Fibroblast of lung (primary cell): ENCODE measurements around the gene TENT4A. TPM values are rescaled to one million over a fixed set of nuclear protein-coding genes. Genes with fewer than 3 reads are reported as not detected.

Source experiments
- DNase-seq, 2 donors: peaks; one replicate each; pipeline versions ENCODE4 v3.0.0 to v3.0.0-alpha.2; 2010; ENCODE audit warnings: low read depth in 2 of 2
- H2AFZ ChIP-seq: 2 replicates; pipeline ENCODE4 v1.5.1; 2012; ENCODE audit warnings: low read length, control low read depth, inconsistent platforms
- H3K27ac ChIP-seq: 2 replicates; pipeline ENCODE4 v1.5.1; 2011; ENCODE audit warnings: low read length, control low read depth; ENCODE audit not compliant: insufficient read depth
- H3K27me3 ChIP-seq: 2 replicates; pipeline ENCODE4 v1.5.1; 2011; ENCODE audit warnings: mild to moderate bottlenecking, low read length; ENCODE audit not compliant: control insufficient read depth, insufficient read depth
- H3K36me3 ChIP-seq: 2 replicates; pipeline ENCODE4 v1.5.1; 2011; ENCODE audit warnings: low read length; ENCODE audit not compliant: control insufficient read depth, insufficient read depth
- H3K4me1 ChIP-seq: 2 replicates; pipeline ENCODE4 v1.5.1; 2011; ENCODE audit warnings: low read length; ENCODE audit not compliant: control insufficient read depth, insufficient read depth; ENCODE audit errors: extremely low read depth
- H3K4me2 ChIP-seq: 2 replicates; pipeline ENCODE4 v1.5.1; 2011; ENCODE audit warnings: low read length, control low read depth; ENCODE audit not compliant: insufficient read depth; ENCODE audit errors: extremely low read depth
- H3K4me3 ChIP-seq, 4 experiments: fragments of 200-600 bp in 1 of 4; sonication (generic) in 1 of 4; replicated peaks in 1 of 4; 2 replicates each; pipeline ENCODE4 v1.5.1; 2011 to 2016; ENCODE audit warnings: low read length in 4 of 4, low read depth in 3 of 4, mild to moderate bottlenecking in 3 of 4, control low read depth in 2 of 4, inconsistent platforms in 1 of 4, mixed read lengths in 1 of 4; ENCODE audit not compliant: insufficient read depth in 1 of 4; ENCODE audit errors: control extremely low read depth in 1 of 4
- H3K79me2 ChIP-seq: 2 replicates; pipeline ENCODE4 v1.5.1; 2012; ENCODE audit warnings: mild to moderate bottlenecking, low read length, inconsistent platforms; ENCODE audit not compliant: control insufficient read depth, insufficient read depth
- H3K9ac ChIP-seq: 2 replicates; pipeline ENCODE4 v1.5.1; 2011; ENCODE audit warnings: mild to moderate bottlenecking, low read length, control low read depth; ENCODE audit not compliant: insufficient read depth
- H3K9me3 ChIP-seq: 2 replicates; pipeline ENCODE4 v1.5.1; 2012; ENCODE audit warnings: low read depth, low read length; ENCODE audit not compliant: control insufficient read depth, insufficient read depth
- H4K20me1 ChIP-seq: 2 replicates; pipeline ENCODE4 v1.5.1; 2011; ENCODE audit warnings: low read length; ENCODE audit not compliant: control insufficient read depth, insufficient read depth; ENCODE audit errors: extremely low read depth
- EZH2 ChIP-seq: IDR thresholded peaks from 2 replicates; pipeline ENCODE4 v1.5.1; 2012; ENCODE audit warnings: low read length, control low read depth, mild to moderate bottlenecking; ENCODE audit errors: missing control alignments
- polyA plus RNA-seq, 2 donors: library from polyadenylated mRNA; depleted of rRNA in 1 of 2; stranded (reverse) in 1 of 2; unstranded in 1 of 2; fragments of >200 nt; gene quantifications; 2 replicates each; pipeline ENCODE4 v1.2.1, GENCODE V29; 2011 to 2012; ENCODE audit warnings: missing spikeins in 1 of 2
- total RNA-seq: library from RNA; depleted of rRNA; stranded (reverse); fragments of >200 nt; gene quantifications from 2 replicates; pipeline ENCODE4 v1.2.1, GENCODE V29; 2014
- TF ChIP-seq, protein P1 (sequence below), 2 donors: IDR thresholded peaks in 1 of 2; conservative IDR thresholded peaks in 1 of 2; 1 replicate in 1 of 2; 2 replicates in 1 of 2; pipeline ENCODE4 v1.5.1; 2011 to 2012; ENCODE audit warnings: low read length in 2 of 2, control low read depth in 1 of 2, inconsistent platforms in 1 of 2, low read depth in 1 of 2, mild to moderate bottlenecking in 1 of 2

Gene TENT4A
- total and polyA plus RNA-seq, 2 donors (not counting 1 experiment from before 2014, with no cell fraction given), result 3.1 to 10.4 TPM

DNA sequence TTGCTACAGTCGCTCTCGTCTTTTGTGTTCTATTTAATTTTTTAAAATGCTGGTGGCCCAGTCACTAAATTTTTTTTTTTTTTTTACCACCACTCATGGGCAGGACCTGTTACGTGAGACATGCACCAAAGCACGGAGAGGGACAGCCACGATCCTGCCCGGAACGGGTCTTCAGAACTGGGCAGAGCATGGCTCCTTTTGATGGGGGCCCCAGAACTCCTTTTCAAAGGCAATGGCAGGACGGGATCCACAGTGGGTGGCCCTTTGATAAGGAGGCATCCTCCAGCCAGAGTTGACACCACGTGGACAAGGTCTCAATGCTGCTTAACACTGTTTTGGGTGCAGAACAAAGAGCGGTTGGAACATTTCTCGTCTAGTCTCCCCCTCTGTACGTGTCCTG, 50.0 kb downstream of the TENT4A start:
- H3K4me3 ChIP-seq, result no peak overlapping the region
- H2AFZ ChIP-seq, result no peak overlapping the region
- no peaks in the 10 kb centered on the region for H3K27me3 ChIP-seq
- peaks cover 4% of the 10 kb centered on the region for H3K4me1 ChIP-seq
- H3K36me3 ChIP-seq, result peaks cover 3% of the 10 kb centered on the region
- no peak overlapping the region for H3K9ac ChIP-seq
- no peak for DNase-seq
- no peaks in the 10 kb centered on the region for H3K79me2 ChIP-seq
- no peaks in the 10 kb centered on the region for H3K9me3 ChIP-seq
- no peaks in the 10 kb centered on the region for H4K20me1 ChIP-seq
- TF ChIP-seq, protein P1, sequence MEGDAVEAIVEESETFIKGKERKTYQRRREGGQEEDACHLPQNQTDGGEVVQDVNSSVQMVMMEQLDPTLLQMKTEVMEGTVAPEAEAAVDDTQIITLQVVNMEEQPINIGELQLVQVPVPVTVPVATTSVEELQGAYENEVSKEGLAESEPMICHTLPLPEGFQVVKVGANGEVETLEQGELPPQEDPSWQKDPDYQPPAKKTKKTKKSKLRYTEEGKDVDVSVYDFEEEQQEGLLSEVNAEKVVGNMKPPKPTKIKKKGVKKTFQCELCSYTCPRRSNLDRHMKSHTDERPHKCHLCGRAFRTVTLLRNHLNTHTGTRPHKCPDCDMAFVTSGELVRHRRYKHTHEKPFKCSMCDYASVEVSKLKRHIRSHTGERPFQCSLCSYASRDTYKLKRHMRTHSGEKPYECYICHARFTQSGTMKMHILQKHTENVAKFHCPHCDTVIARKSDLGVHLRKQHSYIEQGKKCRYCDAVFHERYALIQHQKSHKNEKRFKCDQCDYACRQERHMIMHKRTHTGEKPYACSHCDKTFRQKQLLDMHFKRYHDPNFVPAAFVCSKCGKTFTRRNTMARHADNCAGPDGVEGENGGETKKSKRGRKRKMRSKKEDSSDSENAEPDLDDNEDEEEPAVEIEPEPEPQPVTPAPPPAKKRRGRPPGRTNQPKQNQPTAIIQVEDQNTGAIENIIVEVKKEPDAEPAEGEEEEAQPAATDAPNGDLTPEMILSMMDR (conservative IDR thresholded peaks at IDR 0.05 in 1 of 2, IDR thresholded peaks at IDR 0.05 in 1 of 2; ENCODE audit: low read depth in 1 of 2, low read length in 2 of 2), result no peak
- TF ChIP-seq EZH2, result no peak
- H3K27ac ChIP-seq, result no peak overlapping the region
- H3K4me2 ChIP-seq, result no peak overlapping the region

DNA sequence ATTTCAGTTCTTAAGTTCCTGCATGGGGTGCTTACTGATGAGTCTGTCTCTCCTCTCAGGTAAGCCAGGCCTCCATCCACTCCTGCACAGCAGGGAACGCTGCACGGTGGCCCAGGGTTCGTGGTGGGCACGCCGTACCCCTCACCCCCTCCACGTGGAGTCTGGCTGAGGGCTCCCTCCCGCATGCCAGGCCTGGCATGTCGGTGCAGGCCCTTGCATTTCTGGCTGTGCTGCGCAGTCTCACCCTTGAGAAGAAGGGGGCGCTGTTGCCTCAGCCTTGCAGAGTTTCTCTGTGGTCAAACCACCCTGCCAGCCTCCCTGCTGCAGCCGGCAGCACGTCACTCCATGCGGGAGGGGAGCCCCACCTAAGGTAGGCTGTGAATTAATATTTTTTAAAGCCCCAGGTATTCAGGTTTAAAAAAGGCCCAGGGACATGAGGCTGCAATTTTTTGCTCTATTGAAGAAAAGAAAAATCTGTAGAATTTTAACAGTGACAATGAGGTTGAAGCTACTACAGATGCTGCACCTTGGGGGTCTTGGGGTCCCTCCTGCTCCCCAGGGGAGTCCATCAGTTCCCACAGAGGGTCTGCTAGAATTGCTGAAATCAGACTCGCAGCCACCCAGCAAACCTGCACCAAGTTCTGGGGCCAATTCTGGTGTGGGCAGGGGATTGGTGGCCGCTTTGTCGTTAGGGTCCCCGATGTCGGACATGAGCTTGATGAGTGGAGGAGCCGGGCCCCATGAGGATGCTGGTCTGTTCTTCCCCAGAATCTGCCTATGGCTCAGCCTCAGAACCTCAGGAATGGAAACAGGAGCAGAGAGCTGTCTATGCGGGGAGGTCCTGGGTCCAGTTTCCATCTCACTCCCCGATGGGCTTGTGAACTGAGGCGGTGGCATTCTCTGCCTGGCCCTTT, 52.6 kb downstream of the TENT4A start:
- Histone ChIP-seq H2AFZ (peak overlapping the region; percentile 60), H3K27me3 (no peaks in the 10 kb centered on the region), H3K4me1 (peaks cover 4% of the 10 kb centered on the region), H3K4me2 (no peak overlapping the region), H3K9ac (no peak overlapping the region), H3K4me3 (no peak overlapping the region), H4K20me1 (no peaks in the 10 kb centered on the region), H3K27ac (no peak overlapping the region), H3K9me3 (no peaks in the 10 kb centered on the region), H3K79me2 (no peaks in the 10 kb centered on the region), H3K36me3 (no peaks in the 10 kb centered on the region)
- no peak for TF ChIP-seq EZH2
- TF ChIP-seq, protein P1 (conservative IDR thresholded peaks at IDR 0.05 in 1 of 2, IDR thresholded peaks at IDR 0.05 in 1 of 2; ENCODE audit: low read depth in 1 of 2, low read length in 2 of 2), result peak; percentile 74
- DNase-seq, result peak; percentile 66 to 69

DNA sequence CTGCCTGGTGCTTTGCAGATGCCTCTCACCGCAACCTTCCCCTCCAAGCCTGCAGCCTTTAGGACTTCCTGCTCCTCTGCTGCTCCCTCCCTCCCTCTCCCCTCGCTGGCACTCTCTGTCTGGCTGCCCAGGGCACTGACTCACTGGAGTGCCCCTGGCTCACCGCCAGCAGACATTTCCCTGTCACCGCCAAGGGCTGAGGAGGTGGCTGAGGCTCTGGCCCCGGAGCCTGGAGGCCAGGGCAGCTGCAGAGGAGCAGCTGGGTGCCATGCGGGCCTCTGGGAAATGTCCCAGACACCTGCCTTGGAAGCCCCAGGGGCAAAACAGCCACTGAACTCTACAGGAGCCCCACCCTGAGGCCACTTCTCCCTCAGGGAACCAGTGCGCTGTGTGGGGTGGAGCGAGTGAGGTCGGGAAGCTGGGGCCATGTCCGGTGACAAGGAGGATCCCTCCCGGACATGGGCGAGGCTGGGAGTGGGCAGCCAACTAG, 53.4 kb downstream of the TENT4A start:
- H3K27me3 ChIP-seq, result no peaks in the 10 kb centered on the region
- no peak overlapping the region for H3K9ac ChIP-seq
- no peaks in the 10 kb centered on the region for H3K9me3 ChIP-seq
- no peak for TF ChIP-seq EZH2
- TF ChIP-seq, protein P1 (conservative IDR thresholded peaks at IDR 0.05 in 1 of 2, IDR thresholded peaks at IDR 0.05 in 1 of 2; ENCODE audit: low read depth in 1 of 2, low read length in 2 of 2), result no peak
- H2AFZ ChIP-seq, result no peak overlapping the region
- H3K4me2 ChIP-seq, result no peak overlapping the region
- no peak overlapping the region for H3K27ac ChIP-seq
- H3K4me3 ChIP-seq, result no peak overlapping the region
- peak; percentile 22 to 65 for DNase-seq
- peaks cover 4% of the 10 kb centered on the region for H3K4me1 ChIP-seq
- no peaks in the 10 kb centered on the region for H3K79me2 ChIP-seq
- H3K36me3 ChIP-seq, result no peaks in the 10 kb centered on the region
- no peaks in the 10 kb centered on the region for H4K20me1 ChIP-seq
